Prostate gland (tissue), 2 donors: Measurements from ENCODE around the gene SV2B. TPM values are rescaled to one million over a fixed set of nuclear protein-coding genes. Genes with fewer than 3 reads are reported as not detected.
"Not testable (repeated sequence)": the region's sequence is repeated elsewhere in the genome, so short reads cannot be mapped to it uniquely, and the experiment has no call there.

ENCODE experiments used
- DNase-seq: peaks from one replicate; pipeline ENCODE4 v3.0.0-alpha.2; 2019; ENCODE audit warnings: low spot score
- H3K27ac ChIP-seq, 2 donors: fragments of 200-600 bp; sonication (generic); 2 replicates each; pipeline ENCODE4 v1.5.1; 2017 to 2019
- H3K27me3 ChIP-seq: fragments of 200-600 bp; sonication (generic); replicated peaks from 2 replicates; pipeline ENCODE4 v1.5.1; 2019; ENCODE audit not compliant: insufficient read depth
- H3K36me3 ChIP-seq, 2 donors: fragments of 200-600 bp; sonication (generic); 1 replicate in 1 of 2; 2 replicates in 1 of 2; pipeline versions ENCODE4 v1.5.1 to v1.8.1; 2017 to 2019
- H3K4me1 ChIP-seq: fragments of 200-600 bp; sonication (generic); replicated peaks from 2 replicates; pipeline ENCODE4 v1.5.1; 2019
- H3K4me3 ChIP-seq, 2 donors: fragments of 200-600 bp; sonication (generic); 2 replicates each; pipeline ENCODE4 v1.5.1; 2017 to 2019
- H3K9me3 ChIP-seq: fragments of 200-600 bp; sonication (generic); 2 replicates; pipeline ENCODE4 v1.5.1; 2017
- POLR2A ChIP-seq: fragments of 450-650 bp; IDR thresholded peaks from one replicate; pipeline ENCODE4 v1.6.1; 2016; ENCODE audit warnings: antibody characterized with exemption, mild to moderate bottlenecking
- POLR2AphosphoS5 ChIP-seq: sonication (generic); formaldehyde crosslinking; IDR thresholded peaks from one replicate; pipeline ENCODE4 v1.6.1; 2017; ENCODE audit warnings: antibody characterized with exemption
- WGBS: methylation state at CpG from one replicate; pipeline ENCODE4 v1.1.5; 2018; 5-methylcytosine and 5-hydroxymethylcytosine counted together
- intact Hi-C: fragments of 100-400 bp; cut with DNase I; formaldehyde crosslinking; loops from one replicate; pipeline ENCODE4 v1.14.2; 2022
- total RNA-seq, 2 donors: library from RNA; depleted of rRNA; stranded (reverse); fragments of >200 nt; gene quantifications; one replicate each; pipeline ENCODE4 v1.1.0, GENCODE V29; 2016
- TF ChIP-seq, protein P1 (sequence below), 4 experiments: fragments of 200-600 bp in 2 of 4; fragments of 450-650 bp in 2 of 4; sonication (generic) in 2 of 4; IDR thresholded peaks; 1 replicate in 3 of 4; 2 replicates in 1 of 4; pipeline ENCODE4 v1.5.1; 2016 to 2019; ENCODE audit warnings: antibody characterized with exemption in 4 of 4, mild to moderate bottlenecking in 2 of 4, moderate library complexity in 2 of 4

SV2B gene
- total RNA-seq, 2 donors from 2014 or later: 2.3 to 5.4 TPM

DNA sequence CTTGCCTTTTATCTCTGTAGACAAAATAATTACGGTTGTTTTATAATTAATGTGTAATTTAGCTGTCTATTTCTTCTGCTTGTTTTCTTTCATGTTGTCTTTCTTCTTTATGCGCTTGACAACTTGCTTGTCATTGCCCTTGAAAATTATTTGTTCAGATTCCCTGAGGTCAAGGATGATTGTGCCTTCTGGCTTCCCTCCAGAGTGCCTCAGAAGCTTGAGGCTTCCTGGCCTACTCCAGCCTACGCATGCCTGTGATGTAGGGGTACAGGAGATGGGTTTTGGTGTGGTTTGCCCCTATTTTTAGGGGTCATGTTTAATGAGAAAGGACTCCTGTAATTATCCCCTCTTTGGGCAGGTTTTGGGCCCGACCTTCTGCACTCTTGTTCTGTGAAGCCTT is 231.5 kb downstream of the SV2B start:
- 73% methylated on average over 4 of the region's 4 CpGs for WGBS
- Histone ChIP-seq H3K4me3 (no peak overlapping the region), H3K36me3 (no peaks in the 10 kb centered on the region), H3K9me3 (no peaks in the 10 kb centered on the region), H3K27ac (no peak overlapping the region), H3K4me1 (no peaks in the 10 kb centered on the region), H3K27me3 (no peaks in the 10 kb centered on the region)
- DNase-seq: no peak
- intact Hi-C loops: no loop called here
- TF ChIP-seq, protein P1, sequence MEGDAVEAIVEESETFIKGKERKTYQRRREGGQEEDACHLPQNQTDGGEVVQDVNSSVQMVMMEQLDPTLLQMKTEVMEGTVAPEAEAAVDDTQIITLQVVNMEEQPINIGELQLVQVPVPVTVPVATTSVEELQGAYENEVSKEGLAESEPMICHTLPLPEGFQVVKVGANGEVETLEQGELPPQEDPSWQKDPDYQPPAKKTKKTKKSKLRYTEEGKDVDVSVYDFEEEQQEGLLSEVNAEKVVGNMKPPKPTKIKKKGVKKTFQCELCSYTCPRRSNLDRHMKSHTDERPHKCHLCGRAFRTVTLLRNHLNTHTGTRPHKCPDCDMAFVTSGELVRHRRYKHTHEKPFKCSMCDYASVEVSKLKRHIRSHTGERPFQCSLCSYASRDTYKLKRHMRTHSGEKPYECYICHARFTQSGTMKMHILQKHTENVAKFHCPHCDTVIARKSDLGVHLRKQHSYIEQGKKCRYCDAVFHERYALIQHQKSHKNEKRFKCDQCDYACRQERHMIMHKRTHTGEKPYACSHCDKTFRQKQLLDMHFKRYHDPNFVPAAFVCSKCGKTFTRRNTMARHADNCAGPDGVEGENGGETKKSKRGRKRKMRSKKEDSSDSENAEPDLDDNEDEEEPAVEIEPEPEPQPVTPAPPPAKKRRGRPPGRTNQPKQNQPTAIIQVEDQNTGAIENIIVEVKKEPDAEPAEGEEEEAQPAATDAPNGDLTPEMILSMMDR (IDR thresholded peaks at IDR 0.05): no peak
- TF ChIP-seq POLR2AphosphoS5 (no peak), POLR2A (no peak)

- Histone ChIP-seq H3K36me3 (no peaks in the 10 kb centered on the region), H3K27me3 (no peaks in the 10 kb centered on the region), H3K4me3 (no peak overlapping the region), H3K9me3 (no peaks in the 10 kb centered on the region), H3K27ac (no peak overlapping the region), H3K4me1 (no peaks in the 10 kb centered on the region)
- 27% methylated on average over 3 of the region's 3 CpGs for WGBS
- intact Hi-C loops: no loop called here
- TF ChIP-seq, protein P1 (IDR thresholded peaks at IDR 0.05): no peak
- TF ChIP-seq POLR2AphosphoS5 (no peak), POLR2A (no peak)
- no peak for DNase-seq
Measured at GRCh38 chr15:91335702-91336101, 235.6 kb downstream of the SV2B start.

GRCh38 chr15:91336687-91337086 is 236.6 kb downstream of the SV2B start:
- H3K4me3 ChIP-seq: no peak overlapping the region
- TF ChIP-seq POLR2A (no peak), POLR2AphosphoS5 (no peak)
- TF ChIP-seq, protein P1 (IDR thresholded peaks at IDR 0.05): no peak
- 51% methylated on average over 3 of the region's 3 CpGs for WGBS
- no peaks in the 10 kb centered on the region for H3K36me3 ChIP-seq
- intact Hi-C loops: no loop called here
- no peaks in the 10 kb centered on the region for H3K27me3 ChIP-seq
- no peaks in the 10 kb centered on the region for H3K4me1 ChIP-seq
- no peak for DNase-seq
- H3K9me3 ChIP-seq: no peaks in the 10 kb centered on the region
- H3K27ac ChIP-seq: no peak overlapping the region

DNA sequence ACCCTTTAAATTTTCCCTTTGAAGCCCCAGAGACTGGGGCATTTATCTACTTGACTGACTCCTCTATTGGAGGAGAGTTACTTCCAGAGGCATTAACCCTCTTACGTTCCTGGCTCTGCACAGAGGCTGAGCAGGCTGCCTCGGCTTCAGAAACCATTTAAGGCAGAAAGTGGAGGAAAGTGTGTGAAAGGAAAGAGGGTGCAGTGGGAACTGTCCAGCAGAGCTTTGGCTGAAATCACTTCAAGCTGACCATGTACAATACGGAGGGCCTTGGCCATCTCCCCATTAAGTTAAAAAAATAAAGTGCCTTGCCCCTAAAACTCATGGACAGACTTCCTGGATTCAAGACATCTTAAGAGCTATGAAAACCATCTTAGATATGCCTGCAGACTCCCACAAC is 238.7 kb downstream of the SV2B start:
- no peaks in the 10 kb centered on the region for H3K4me1 ChIP-seq
- DNase-seq: no peak
- 7% methylated on average over 3 of the region's 3 CpGs for WGBS
- TF ChIP-seq POLR2AphosphoS5 (no peak), POLR2A (no peak)
- TF ChIP-seq, protein P1 (IDR thresholded peaks at IDR 0.05): no peak
- H3K36me3 ChIP-seq: no peaks in the 10 kb centered on the region
- no peaks in the 10 kb centered on the region for H3K9me3 ChIP-seq
- intact Hi-C loops: no loop called here
- H3K4me3 ChIP-seq: no peak overlapping the region
- no peaks in the 10 kb centered on the region for H3K27me3 ChIP-seq
- H3K27ac ChIP-seq: no peak overlapping the region

- H3K4me1 ChIP-seq: no peaks in the 10 kb centered on the region
- TF ChIP-seq POLR2A (no peak), POLR2AphosphoS5 (no peak)
- TF ChIP-seq, protein P1 (IDR thresholded peaks at IDR 0.05): no peak
- H3K27ac ChIP-seq: no peak overlapping the region
- H3K9me3 ChIP-seq: no peaks in the 10 kb centered on the region
- no peak for DNase-seq
- H3K4me3 ChIP-seq: no peak overlapping the region
- 62% methylated on average over 7 of the region's 7 CpGs for WGBS
- H3K36me3 ChIP-seq: no peaks in the 10 kb centered on the region
- intact Hi-C loops: no loop called here
- H3K27me3 ChIP-seq: no peaks in the 10 kb centered on the region
Measured at GRCh38 chr15:91342097-91342496, 242.0 kb downstream of the SV2B start.

DNA sequence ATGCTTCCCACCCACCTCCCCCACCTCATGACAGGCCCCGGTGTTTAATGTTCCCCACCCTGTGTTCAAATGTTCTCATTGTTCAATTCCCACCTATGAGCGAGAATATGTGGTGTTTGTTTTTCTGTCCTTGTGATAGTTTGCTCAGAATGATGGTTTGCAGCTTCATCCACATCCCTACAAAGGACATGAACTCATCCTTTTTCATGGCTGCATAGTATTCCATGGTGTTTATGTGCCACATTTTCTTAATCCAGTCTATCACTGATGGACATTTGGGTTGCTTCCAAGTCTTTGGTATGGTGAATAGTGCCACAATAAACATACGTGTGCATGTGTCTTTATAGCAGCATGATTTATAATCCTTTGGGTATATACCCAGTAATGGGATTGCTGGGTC is 244.9 kb downstream of the SV2B start:
- 86% methylated on average over 3 of the region's 3 CpGs for WGBS
- DNase-seq, H3K27me3 ChIP-seq, H3K9me3 ChIP-seq, H3K36me3 ChIP-seq, H3K4me1 ChIP-seq, H3K4me3 ChIP-seq, H3K27ac ChIP-seq, intact Hi-C loops: not testable (repeated sequence)
